Measurements from ENCODE around the gene ZFYVE28.

The ZFYVE28 gene

GRCh38 chr4:2267320-2267811 is 151.1 kb downstream of the ZFYVE28 start:
- DNase-seq = no peak

DNA sequence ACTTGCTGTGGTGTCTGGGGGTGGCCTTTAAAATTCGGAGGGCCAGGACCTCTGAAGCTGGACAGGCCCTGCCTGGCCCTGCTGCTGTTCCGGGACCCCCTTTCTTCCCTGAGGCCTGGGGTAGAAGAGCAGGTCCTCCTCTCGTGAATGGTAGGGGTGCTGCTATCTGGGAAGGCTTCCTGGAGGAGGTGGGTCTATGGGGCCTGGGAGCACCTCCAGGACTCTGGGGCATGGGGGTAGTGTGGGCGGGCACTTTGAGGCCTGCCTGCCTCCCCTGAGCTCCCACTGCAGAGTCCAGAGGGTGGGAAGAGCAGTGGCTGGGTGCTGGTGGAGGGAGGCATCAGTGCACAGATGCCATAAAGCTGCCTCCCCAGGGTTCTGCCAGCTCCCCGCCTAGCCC is 151.6 kb downstream of the ZFYVE28 start:
- DNase-seq = no peak

DNA sequence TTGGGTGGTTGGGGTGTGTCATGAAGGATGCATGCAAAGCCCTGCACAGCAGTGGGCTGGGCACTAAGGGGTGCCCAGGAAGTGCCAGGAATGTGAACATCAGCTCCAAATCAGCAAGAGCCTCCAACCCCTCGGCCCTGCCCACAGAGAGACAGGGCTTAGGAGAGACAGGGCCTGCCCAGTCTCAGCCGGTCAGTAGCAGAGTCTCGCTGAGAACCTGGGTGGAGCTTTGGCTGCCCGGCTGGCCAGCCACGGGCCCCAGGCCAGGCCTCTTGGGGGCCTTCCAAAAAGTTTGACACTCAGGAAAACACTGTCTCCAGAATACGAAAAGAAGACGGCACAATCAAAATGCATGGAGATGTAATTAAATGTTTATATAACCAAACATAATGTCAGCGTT is 152.3 kb downstream of the ZFYVE28 start:
- no peak for DNase-seq

GRCh38 chr4:2265113-2266110 is 153.0 kb downstream of the ZFYVE28 start:
- no peak for DNase-seq

GRCh38 chr4:2264481-2265041 is 153.9 kb downstream of the ZFYVE28 start:
- DNase-seq = no peak

DNA sequence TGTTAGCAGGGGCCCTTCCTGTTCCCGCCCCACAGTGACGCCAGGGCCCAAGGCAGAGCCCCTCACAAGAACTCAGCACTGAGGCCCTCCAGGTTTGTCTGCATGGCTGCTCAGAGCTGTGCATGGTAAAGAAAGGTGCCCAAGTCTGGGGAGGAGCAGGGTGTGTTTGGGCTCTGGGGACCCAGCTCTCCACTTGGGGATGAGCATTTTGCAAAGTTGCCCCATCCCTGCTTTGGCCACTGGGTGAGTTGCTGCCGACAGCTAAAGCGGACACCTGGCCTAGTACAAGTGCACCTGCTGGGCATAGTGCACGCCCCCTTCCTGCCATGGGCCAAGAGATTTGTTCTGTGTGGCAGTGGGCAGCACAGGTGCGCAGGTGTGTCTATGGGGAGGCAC is 154.5 kb downstream of the ZFYVE28 start:
- DNase-seq = peak; percentile 13

- no peak for DNase-seq
These were observed 155.5 kb downstream of the ZFYVE28 start for GRCh38 chr4:2262944-2263250.

GRCh38 chr4:2262145-2262943 is 156.1 kb downstream of the ZFYVE28 start:
- peak; percentile 95 for DNase-seq

GRCh38 chr4:2261853-2262144 is 156.6 kb downstream of the ZFYVE28 start, which contains the start of gene MXD4:
Gene MXD4, minus strand, starts transcription at chr4:2262109. Its CDS starts 129 bp downstream, at chr4:2261980.
- no peak for DNase-seq

- peak; percentile 2 for DNase-seq
These were observed 157.2 kb downstream of the ZFYVE28 start for GRCh38 chr4:2261110-2261852.

DNA sequence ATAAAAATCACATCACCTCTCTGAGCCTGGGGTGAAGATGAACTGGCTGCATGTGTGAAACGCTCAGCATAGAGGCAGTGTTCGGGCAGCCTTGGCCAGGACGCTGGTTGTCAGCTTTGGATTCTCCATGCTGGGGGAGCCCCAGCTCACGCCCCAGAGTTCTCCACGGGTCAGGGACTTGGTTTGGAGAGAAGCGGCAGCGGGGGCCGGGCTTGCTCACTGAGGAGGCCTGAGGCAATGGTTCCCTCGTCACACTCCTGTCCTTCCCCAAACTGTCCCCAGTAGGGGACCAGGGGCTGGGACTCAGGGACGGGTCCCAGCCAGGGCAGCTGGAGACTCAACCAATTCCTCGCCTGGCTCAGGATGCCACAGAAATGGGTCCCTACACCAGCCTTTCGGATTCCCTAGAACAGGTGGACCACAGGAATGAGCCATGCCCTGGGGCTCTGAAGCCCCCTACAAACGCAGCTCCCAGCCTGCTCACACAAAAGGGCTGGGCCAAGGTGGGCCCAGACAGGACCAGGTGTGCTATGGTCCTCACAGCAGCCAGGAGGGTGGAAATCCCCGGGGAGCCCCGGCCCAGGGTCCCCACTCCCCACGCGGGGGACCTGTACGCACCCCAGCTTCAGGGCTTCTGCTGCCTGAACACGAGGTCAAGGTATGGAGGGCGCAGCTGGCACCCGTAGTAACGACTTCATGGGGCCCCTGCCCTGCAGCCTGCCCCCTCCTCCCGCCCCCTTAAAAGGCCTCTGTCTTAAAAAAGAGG is 157.9 kb downstream of the ZFYVE28 start:
- no peak for DNase-seq

- no peak for DNase-seq
These were observed 158.7 kb downstream of the ZFYVE28 start for GRCh38 chr4:2259541-2260343.

DNA sequence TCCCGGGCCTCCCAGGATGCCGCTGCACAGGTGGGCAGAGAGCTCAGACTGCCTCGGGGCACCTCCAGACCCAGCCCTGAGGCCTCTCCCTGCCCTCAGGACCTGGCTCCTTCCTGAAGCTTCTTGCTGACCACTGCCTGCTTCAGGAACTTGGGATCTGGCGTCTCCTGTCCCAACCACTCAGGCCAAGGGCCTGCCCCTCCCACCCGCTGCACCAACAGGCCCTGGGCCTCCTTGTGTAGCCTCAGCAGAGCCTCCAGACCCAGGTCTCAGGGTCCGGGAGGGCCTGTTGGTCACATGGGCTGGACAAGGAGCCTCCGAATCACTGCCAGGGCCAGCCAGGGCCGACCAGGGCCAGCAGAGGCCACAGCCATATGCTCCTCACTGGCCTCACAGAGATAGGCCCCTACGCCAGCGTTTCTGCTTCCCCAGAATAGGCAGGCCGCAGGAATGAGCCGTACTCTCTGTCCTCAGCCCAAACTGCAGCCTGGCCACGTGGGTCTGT is 159.4 kb downstream of the ZFYVE28 start:
- DNase-seq = no peak

- DNase-seq = no peak
These were observed 160.1 kb downstream of the ZFYVE28 start for GRCh38 chr4:2258091-2259035.

GRCh38 chr4:2257361-2258081 is 160.9 kb downstream of the ZFYVE28 start:
- DNase-seq = no peak

DNA sequence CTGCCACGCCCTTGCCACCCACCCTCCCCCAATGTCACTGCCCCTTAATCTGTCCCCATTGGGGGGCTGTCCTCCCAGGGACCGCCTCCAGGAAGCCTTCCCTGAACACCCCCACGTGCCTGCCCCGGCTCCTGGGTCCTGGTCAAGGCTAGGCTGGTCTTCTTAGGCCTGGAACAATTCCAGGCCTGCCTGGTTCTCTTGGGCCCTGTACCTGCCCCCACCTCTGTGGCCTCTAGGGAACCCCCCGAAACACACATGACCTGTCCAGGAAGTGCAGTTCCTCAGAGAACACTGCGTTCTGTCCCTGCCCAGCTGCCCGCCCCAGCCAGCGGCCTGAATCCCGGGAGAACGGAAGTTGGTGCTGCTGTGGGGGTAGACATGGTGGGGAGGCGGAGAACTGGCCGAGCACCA is 161.7 kb downstream of the ZFYVE28 start:
- no peak for DNase-seq

- DNase-seq = no peak
These were observed 162.2 kb downstream of the ZFYVE28 start for GRCh38 chr4:2256156-2256731.

DNA sequence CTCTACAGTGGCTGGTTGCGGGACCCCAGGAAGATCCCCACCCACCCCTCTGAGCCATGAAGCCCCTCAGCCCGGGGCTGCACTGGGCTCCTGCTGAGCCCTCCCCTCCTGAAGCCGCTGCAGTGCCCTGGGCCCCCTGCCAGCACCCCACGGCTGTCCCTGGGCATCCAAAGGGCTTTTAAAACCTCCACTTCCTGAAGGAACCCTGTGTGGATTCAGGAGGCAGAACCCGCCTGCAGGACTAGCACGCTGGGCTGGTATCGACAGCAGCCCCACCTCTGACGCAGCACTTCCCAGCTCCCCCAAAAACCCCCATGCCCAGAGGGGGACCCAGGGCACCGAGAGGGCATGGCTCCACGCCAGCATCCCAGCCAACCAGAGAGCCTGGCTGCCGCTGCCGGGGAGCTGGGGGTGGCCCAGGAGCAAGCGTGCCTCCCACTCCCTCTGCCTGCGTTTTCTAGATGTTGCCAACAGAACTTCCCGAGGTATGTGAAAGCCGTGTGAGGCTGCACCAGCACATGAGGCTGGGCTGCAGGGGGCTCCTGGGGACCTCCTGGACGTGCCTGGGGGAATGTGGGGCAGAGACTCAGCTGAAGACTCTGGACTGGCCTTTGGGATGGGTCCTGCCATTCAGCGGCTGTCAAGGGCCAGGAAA is 162.8 kb downstream of the ZFYVE28 start:
- DNase-seq = no peak

Measured in NCI-H1105 treated with DMSO at 0.1 percent for 48 hours (cell line).